IPS-18a (cell line): ENCODE results near the gene C1orf74.

Experiments
- H3K27ac ChIP-seq: one replicate; pipeline ENCODE4 v1.5.1; 2013; ENCODE audit warnings: low read length
- H3K27me3 ChIP-seq: one replicate; pipeline ENCODE4 v1.6.1; 2013; ENCODE audit warnings: mild to moderate bottlenecking, low read length; ENCODE audit not compliant: control insufficient read depth, insufficient read depth
- H3K36me3 ChIP-seq: one replicate; pipeline ENCODE4 v1.6.1; 2013; ENCODE audit warnings: low read depth, low read length; ENCODE audit not compliant: control insufficient read depth
- H3K4me1 ChIP-seq: one replicate; pipeline ENCODE4 v1.6.1; 2013; ENCODE audit warnings: low read depth, low read length; ENCODE audit not compliant: control insufficient read depth
- H3K4me3 ChIP-seq: one replicate; pipeline ENCODE4 v1.5.1; 2013; ENCODE audit warnings: low read length
- H3K9ac ChIP-seq: one replicate; pipeline ENCODE4 v1.6.1; 2013; ENCODE audit warnings: mild to moderate bottlenecking, low read length, moderate library complexity
- H3K9me3 ChIP-seq: one replicate; pipeline ENCODE4 v1.6.1; 2013; ENCODE audit warnings: low read depth, low read length; ENCODE audit not compliant: control insufficient read depth

Gene C1orf74

GRCh38 chr1:209817691-209818090 lies 33.3 kb upstream of the C1orf74 start:
- no peaks in the 10 kb centered on the region for H3K4me1 ChIP-seq
- no peak overlapping the region for H3K4me3 ChIP-seq
- no peaks in the 10 kb centered on the region for H3K9me3 ChIP-seq
- H3K27me3 ChIP-seq, result peaks cover 18% of the 10 kb centered on the region
- H3K27ac ChIP-seq, result no peak overlapping the region
- no peak overlapping the region for H3K9ac ChIP-seq
- no peaks in the 10 kb centered on the region for H3K36me3 ChIP-seq

GRCh38 chr1:209816923-209817322 lies 32.6 kb upstream of the C1orf74 start:
- Histone ChIP-seq H3K9ac (no peak overlapping the region), H3K27ac (no peak overlapping the region), H3K4me1 (no peaks in the 10 kb centered on the region), H3K4me3 (no peak overlapping the region), H3K36me3 (no peaks in the 10 kb centered on the region), H3K27me3 (peaks cover 16% of the 10 kb centered on the region), H3K9me3 (no peaks in the 10 kb centered on the region)

GRCh38 chr1:209815931-209816341 lies 31.6 kb upstream of the C1orf74 start:
- H3K9ac ChIP-seq, result no peak overlapping the region
- no peak overlapping the region for H3K27ac ChIP-seq
- no peaks in the 10 kb centered on the region for H3K4me1 ChIP-seq
- peaks cover 14% of the 10 kb centered on the region for H3K27me3 ChIP-seq
- H3K36me3 ChIP-seq, result no peaks in the 10 kb centered on the region
- H3K4me3 ChIP-seq, result no peak overlapping the region
- no peaks in the 10 kb centered on the region for H3K9me3 ChIP-seq

GRCh38 chr1:209815490-209815889 lies 31.1 kb upstream of the C1orf74 start:
- no peak overlapping the region for H3K9ac ChIP-seq
- no peaks in the 10 kb centered on the region for H3K36me3 ChIP-seq
- peaks cover 9% of the 10 kb centered on the region for H3K27me3 ChIP-seq
- H3K4me3 ChIP-seq, result no peak overlapping the region
- H3K27ac ChIP-seq, result no peak overlapping the region
- H3K4me1 ChIP-seq, result no peaks in the 10 kb centered on the region
- H3K9me3 ChIP-seq, result no peaks in the 10 kb centered on the region

GRCh38 chr1:209813902-209814301 lies 29.5 kb upstream of the C1orf74 start:
- no peaks in the 10 kb centered on the region for H3K9me3 ChIP-seq
- H3K4me1 ChIP-seq, result no peaks in the 10 kb centered on the region
- no peak overlapping the region for H3K4me3 ChIP-seq
- no peak overlapping the region for H3K27ac ChIP-seq
- no peaks in the 10 kb centered on the region for H3K36me3 ChIP-seq
- no peak overlapping the region for H3K9ac ChIP-seq
- H3K27me3 ChIP-seq, result peaks cover 2% of the 10 kb centered on the region

- H3K4me1 ChIP-seq, result peaks cover 3% of the 10 kb centered on the region
- H3K4me3 ChIP-seq, result no peak overlapping the region
- no peaks in the 10 kb centered on the region for H3K36me3 ChIP-seq
- no peaks in the 10 kb centered on the region for H3K27me3 ChIP-seq
- H3K9ac ChIP-seq, result no peak overlapping the region
- H3K9me3 ChIP-seq, result no peaks in the 10 kb centered on the region
- no peak overlapping the region for H3K27ac ChIP-seq
Measured at GRCh38 chr1:209810783-209811182, 26.4 kb upstream of the C1orf74 start.

GRCh38 chr1:209809611-209810010 lies 25.3 kb upstream of the C1orf74 start:
- peaks cover 8% of the 10 kb centered on the region for H3K27me3 ChIP-seq
- H3K4me1 ChIP-seq, result peaks cover 3% of the 10 kb centered on the region
- H3K27ac ChIP-seq, result no peak overlapping the region
- no peak overlapping the region for H3K9ac ChIP-seq
- H3K9me3 ChIP-seq, result no peaks in the 10 kb centered on the region
- no peak overlapping the region for H3K4me3 ChIP-seq
- no peaks in the 10 kb centered on the region for H3K36me3 ChIP-seq

- Histone ChIP-seq H3K9ac (no peak overlapping the region), H3K27me3 (peaks cover 20% of the 10 kb centered on the region), H3K27ac (no peak overlapping the region), H3K36me3 (no peaks in the 10 kb centered on the region), H3K4me3 (no peak overlapping the region), H3K4me1 (peaks cover 3% of the 10 kb centered on the region), H3K9me3 (no peaks in the 10 kb centered on the region)
Measured at GRCh38 chr1:209808059-209808581, 23.8 kb upstream of the C1orf74 start.

GRCh38 chr1:209807509-209807908 lies 23.1 kb upstream of the C1orf74 start:
- no peaks in the 10 kb centered on the region for H3K36me3 ChIP-seq
- no peak overlapping the region for H3K27ac ChIP-seq
- H3K9ac ChIP-seq, result no peak overlapping the region
- peaks cover 3% of the 10 kb centered on the region for H3K4me1 ChIP-seq
- H3K9me3 ChIP-seq, result no peaks in the 10 kb centered on the region
- peaks cover 21% of the 10 kb centered on the region for H3K27me3 ChIP-seq
- no peak overlapping the region for H3K4me3 ChIP-seq

- peak within 1 kb of the TSS; percentile 46 for H3K27ac ChIP-seq
- no peaks in the 10 kb centered on the region for H3K36me3 ChIP-seq
- peaks cover 21% of the 10 kb centered on the region for H3K27me3 ChIP-seq
- peak within 1 kb of the TSS; percentile 66 for H3K4me3 ChIP-seq
- H3K4me1 ChIP-seq, result peaks cover 3% of the 10 kb centered on the region
- H3K9ac ChIP-seq, result peak within 1 kb of the TSS; percentile 40
- H3K9me3 ChIP-seq, result no peaks in the 10 kb centered on the region
Measured at GRCh38 chr1:209805875-209806760, 21.8 kb upstream of the C1orf74 start, which contains the start of gene IRF6. IRF6 (minus strand) TSS chr1:209806142; CDS start chr1:209801413, 4,729 bp downstream.

- Histone ChIP-seq H3K27ac (no peak overlapping the region), H3K27me3 (peaks cover 21% of the 10 kb centered on the region), H3K4me3 (peak overlapping the region; percentile 66), H3K4me1 (peaks cover 3% of the 10 kb centered on the region), H3K9ac (peak overlapping the region; percentile 8), H3K9me3 (no peaks in the 10 kb centered on the region), H3K36me3 (no peaks in the 10 kb centered on the region)
Measured at GRCh38 chr1:209805341-209805781, 21.0 kb upstream of the C1orf74 start.
